ENCODE measurements around the gene FRS2. TPM values are rescaled to one million over a fixed set of nuclear protein-coding genes. Genes with fewer than 3 reads are reported as not detected.
"Not testable (repeated sequence)": the region's sequence is repeated elsewhere in the genome, so short reads cannot be mapped to it uniquely, and the experiment has no call there.

The FRS2 gene
- total RNA-seq, 4 donors from 2014 or later = 41.0 to 48.4 (median 47.1) TPM

GRCh38 chr12:69440886-69441285 lies 29.3 kb upstream of the FRS2 start:
- no peak for ATAC-seq (ENCODE audit: low FRiP score)
- no peak for DNase-seq (ENCODE audit: low spot score)
- TF ChIP-seq CTCF (IDR thresholded peaks at IDR 0.05) = no peak

- ATAC-seq (ENCODE audit: low FRiP score) = no peak
- no peak for TF ChIP-seq CTCF (IDR thresholded peaks at IDR 0.05)
- DNase-seq (ENCODE audit: low spot score) = no peak
These were observed 27.3 kb upstream of the FRS2 start for GRCh38 chr12:69442894-69443293.

GRCh38 chr12:69443916-69444315 lies 26.3 kb upstream of the FRS2 start:
- no peak for DNase-seq (ENCODE audit: low spot score)
- TF ChIP-seq CTCF (IDR thresholded peaks at IDR 0.05) = no peak
- ATAC-seq (ENCODE audit: low FRiP score) = no peak

GRCh38 chr12:69447892-69448291 lies 22.3 kb upstream of the FRS2 start:
- no peak for ATAC-seq (ENCODE audit: low FRiP score)
- no peak for DNase-seq (ENCODE audit: low spot score)
- TF ChIP-seq CTCF (IDR thresholded peaks at IDR 0.05) = no peak

- not testable (repeated sequence) for DNase-seq (ENCODE audit: low spot score); ATAC-seq (ENCODE audit: low FRiP score)
These were observed 17.5 kb upstream of the FRS2 start for GRCh38 chr12:69452598-69453132.

- DNase-seq (ENCODE audit: low spot score) (no peak), ATAC-seq (ENCODE audit: low FRiP score) (no peak)
- TF ChIP-seq CTCF (IDR thresholded peaks at IDR 0.05) = no peak
These were observed 13.9 kb upstream of the FRS2 start for GRCh38 chr12:69456239-69456638.

GRCh38 chr12:69457433-69457832 lies 12.8 kb upstream of the FRS2 start:
- DNase-seq (ENCODE audit: low spot score) (no peak), ATAC-seq (ENCODE audit: low FRiP score) (no peak)
- no peak for TF ChIP-seq CTCF (IDR thresholded peaks at IDR 0.05)

GRCh38 chr12:69459477-69459876 lies 10.7 kb upstream of the FRS2 start:
- no peak for ATAC-seq (ENCODE audit: low FRiP score)
- no peak for TF ChIP-seq CTCF (IDR thresholded peaks at IDR 0.05)

More at GRCh38 chr12:69459477-69459876, 10.7 kb upstream of the FRS2 start:
- DNase-seq (ENCODE audit: low spot score) = no peak
